GM23338 (cell line): Measurements from ENCODE around the gene SYNDIG1. TPM values are rescaled to one million over a fixed set of nuclear protein-coding genes. Genes with fewer than 3 reads are reported as not detected.

ENCODE experiments used
- ATAC-seq: fragments of 200-7000 bp; cut with Tn5 transposase; 3 replicates; pipeline ENCODE4 v1.9.1; 2020
- DNase-seq: peaks from one replicate; pipeline ENCODE4 v3.0.0-alpha.2; 2015; ENCODE audit warnings: low spot score
- H2AFZ ChIP-seq: fragments of 200-600 bp; sonication (generic); 2 replicates; pipeline ENCODE4 v1.8.0; 2016; ENCODE audit warnings: antibody characterized with exemption, mild to moderate bottlenecking, moderate library complexity
- H3F3A ChIP-seq: fragments of 200-600 bp; sonication (generic); replicated peaks from 2 replicates; pipeline ENCODE4 v1.8.0; 2017; ENCODE audit warnings: antibody characterized with exemption, mixed run types, low read depth
- H3K27ac ChIP-seq: fragments of 200-600 bp; sonication (generic); 2 replicates; pipeline ENCODE4 v1.6.1; 2016; ENCODE audit warnings: low read depth
- H3K27me3 ChIP-seq: fragments of 200-600 bp; sonication (generic); 2 replicates; pipeline ENCODE4 v1.8.0; 2016; ENCODE audit warnings: mild to moderate bottlenecking, mixed run types, moderate library complexity; ENCODE audit not compliant: insufficient read depth
- H3K36me3 ChIP-seq: fragments of 200-600 bp; sonication (generic); 2 replicates; pipeline ENCODE4 v1.8.0; 2016; ENCODE audit warnings: mild to moderate bottlenecking; ENCODE audit not compliant: insufficient read depth
- H3K4me1 ChIP-seq: fragments of 200-600 bp; sonication (generic); 2 replicates; pipeline ENCODE4 v1.8.0; 2016; ENCODE audit warnings: mild to moderate bottlenecking, moderate library complexity; ENCODE audit not compliant: insufficient read depth
- H3K4me2 ChIP-seq: fragments of 200-600 bp; sonication (generic); 2 replicates; pipeline ENCODE4 v1.7.1; 2017; ENCODE audit warnings: mixed run types
- H3K4me3 ChIP-seq: fragments of 200-600 bp; sonication (generic); 2 replicates; pipeline ENCODE4 v1.6.1; 2016; ENCODE audit warnings: mixed run types
- H3K79me2 ChIP-seq: fragments of 200-600 bp; sonication (generic); replicated peaks from 2 replicates; pipeline ENCODE4 v1.8.0; 2017; ENCODE audit warnings: mild to moderate bottlenecking; ENCODE audit not compliant: insufficient read depth
- H3K9me2 ChIP-seq: fragments of 200-600 bp; sonication (generic); 2 replicates; pipeline ENCODE4 v1.8.0; 2017; ENCODE audit not compliant: insufficient read depth
- H4K20me1 ChIP-seq: fragments of 200-600 bp; sonication (generic); replicated peaks from 2 replicates; pipeline ENCODE4 v1.8.0; 2017; ENCODE audit warnings: mild to moderate bottlenecking; ENCODE audit not compliant: insufficient read depth
- H3K27ac Mint-ChIP-seq: 2 replicates; pipeline ENCODE4 v1.8.0; 2020; ENCODE audit warnings: inconsistent platforms, mild to moderate bottlenecking, moderate library complexity, mixed read lengths
- H3K27me3 Mint-ChIP-seq: 3 replicates; pipeline ENCODE4 v1.8.0; 2022; ENCODE audit warnings: low read depth, mild to moderate bottlenecking, moderate library complexity, mixed read lengths, inconsistent platforms; ENCODE audit not compliant: insufficient read depth, poor library complexity
- H3K36me3 Mint-ChIP-seq: 3 replicates; pipeline ENCODE4 v1.8.0; 2021; ENCODE audit warnings: low read depth, mild to moderate bottlenecking, inconsistent platforms, moderate library complexity, mixed read lengths
- H3K4me1 Mint-ChIP-seq: 3 replicates; pipeline ENCODE4 v1.8.0; 2020; ENCODE audit warnings: mild to moderate bottlenecking, inconsistent platforms, mixed read lengths
- H3K4me3 Mint-ChIP-seq: 3 replicates; pipeline ENCODE4 v1.8.0; 2021; ENCODE audit warnings: moderate library complexity, mild to moderate bottlenecking, inconsistent platforms, mixed read lengths
- H3K9me3 Mint-ChIP-seq: 3 replicates; pipeline ENCODE4 v1.8.0; 2020; ENCODE audit warnings: moderate library complexity, mild to moderate bottlenecking, inconsistent platforms, mixed read lengths
- EZH2 ChIP-seq: fragments of 200-600 bp; sonication (generic); IDR thresholded peaks from one replicate; pipeline ENCODE4 v1.8.0; 2017; ENCODE audit warnings: antibody characterized with exemption, mild to moderate bottlenecking, low read depth; ENCODE audit not compliant: unreplicated experiment
- POLR2AphosphoS5 ChIP-seq: IDR thresholded peaks from 2 replicates; pipeline ENCODE4 v1.6.1; 2016; ENCODE audit warnings: antibody characterized with exemption, low read depth
- STAT1 ChIP-seq: IDR thresholded peaks from one replicate; pipeline ENCODE4 v1.6.1; 2016; ENCODE audit warnings: antibody characterized with exemption; ENCODE audit not compliant: unreplicated experiment
- ZNF331 ChIP-seq: fragments of 250-450 bp; sonication (Bioruptor Pico); IDR thresholded peaks from 2 replicates; pipeline ENCODE4 v1.5.0; 2020; ENCODE audit warnings: low read depth, mild to moderate bottlenecking, moderate library complexity
- polyA plus RNA-seq: library from polyadenylated mRNA; unstranded; fragments of >200 nt; fragmentation: Nextera tagmentation; extraction: Ambion mirVana; gene quantifications from 2 replicates; pipeline ENCODE4 v1.2.1, GENCODE V29; 2016
- total RNA-seq: library from RNA; depleted of rRNA; stranded (reverse); fragments of >200 nt; shearing (Covaris generic); gene quantifications from 2 replicates; pipeline ENCODE4 v1.2.3, GENCODE V29; 2014
- TF ChIP-seq, protein P1 (sequence below): fragments of 250-450 bp; sonication (Bioruptor Pico); IDR thresholded peaks from 2 replicates; pipeline ENCODE4 v1.5.0; 2020; ENCODE audit warnings: mild to moderate bottlenecking, moderate library complexity

The SYNDIG1 gene
- total and polyA plus RNA-seq, 2 experiments from 2014 or later, result 2.8 to 4.8 TPM

DNA sequence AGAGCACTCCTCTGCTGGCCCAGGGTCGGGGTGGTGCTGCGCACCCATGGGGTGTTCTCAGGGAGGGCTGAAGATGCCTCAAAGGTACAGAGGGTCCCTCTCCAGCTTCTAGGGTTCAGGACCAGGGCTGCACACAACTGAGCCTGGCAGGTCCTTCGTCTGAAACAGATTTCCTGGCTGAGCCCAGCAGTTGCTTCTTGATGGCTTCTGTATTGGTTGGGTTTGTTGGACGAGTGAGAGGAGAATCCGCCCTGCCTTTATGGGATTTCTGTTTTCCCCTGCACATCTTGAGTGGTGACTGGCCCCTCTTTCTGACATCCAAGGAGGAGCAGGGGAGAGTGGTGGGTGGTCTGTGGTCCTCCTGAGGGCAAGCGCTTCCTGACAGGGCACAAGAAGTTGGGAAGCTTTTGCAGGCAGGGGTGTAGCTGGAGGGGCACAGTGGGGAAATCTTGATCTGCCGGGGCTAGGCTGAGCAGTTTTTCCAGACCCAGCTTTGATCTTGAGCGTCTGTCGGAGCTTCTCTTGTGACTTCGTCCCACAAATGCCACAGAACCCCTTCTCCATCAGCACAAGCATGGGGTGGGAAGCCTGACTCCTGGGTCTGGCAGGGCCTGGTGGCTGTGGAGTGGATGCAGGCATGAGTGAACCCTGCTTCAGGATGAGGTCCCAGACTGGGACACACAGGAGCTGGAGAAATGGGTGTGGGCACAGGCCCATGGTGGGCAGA, 116.5 kb downstream of the SYNDIG1 start (continued):
- TF ChIP-seq, protein P1, sequence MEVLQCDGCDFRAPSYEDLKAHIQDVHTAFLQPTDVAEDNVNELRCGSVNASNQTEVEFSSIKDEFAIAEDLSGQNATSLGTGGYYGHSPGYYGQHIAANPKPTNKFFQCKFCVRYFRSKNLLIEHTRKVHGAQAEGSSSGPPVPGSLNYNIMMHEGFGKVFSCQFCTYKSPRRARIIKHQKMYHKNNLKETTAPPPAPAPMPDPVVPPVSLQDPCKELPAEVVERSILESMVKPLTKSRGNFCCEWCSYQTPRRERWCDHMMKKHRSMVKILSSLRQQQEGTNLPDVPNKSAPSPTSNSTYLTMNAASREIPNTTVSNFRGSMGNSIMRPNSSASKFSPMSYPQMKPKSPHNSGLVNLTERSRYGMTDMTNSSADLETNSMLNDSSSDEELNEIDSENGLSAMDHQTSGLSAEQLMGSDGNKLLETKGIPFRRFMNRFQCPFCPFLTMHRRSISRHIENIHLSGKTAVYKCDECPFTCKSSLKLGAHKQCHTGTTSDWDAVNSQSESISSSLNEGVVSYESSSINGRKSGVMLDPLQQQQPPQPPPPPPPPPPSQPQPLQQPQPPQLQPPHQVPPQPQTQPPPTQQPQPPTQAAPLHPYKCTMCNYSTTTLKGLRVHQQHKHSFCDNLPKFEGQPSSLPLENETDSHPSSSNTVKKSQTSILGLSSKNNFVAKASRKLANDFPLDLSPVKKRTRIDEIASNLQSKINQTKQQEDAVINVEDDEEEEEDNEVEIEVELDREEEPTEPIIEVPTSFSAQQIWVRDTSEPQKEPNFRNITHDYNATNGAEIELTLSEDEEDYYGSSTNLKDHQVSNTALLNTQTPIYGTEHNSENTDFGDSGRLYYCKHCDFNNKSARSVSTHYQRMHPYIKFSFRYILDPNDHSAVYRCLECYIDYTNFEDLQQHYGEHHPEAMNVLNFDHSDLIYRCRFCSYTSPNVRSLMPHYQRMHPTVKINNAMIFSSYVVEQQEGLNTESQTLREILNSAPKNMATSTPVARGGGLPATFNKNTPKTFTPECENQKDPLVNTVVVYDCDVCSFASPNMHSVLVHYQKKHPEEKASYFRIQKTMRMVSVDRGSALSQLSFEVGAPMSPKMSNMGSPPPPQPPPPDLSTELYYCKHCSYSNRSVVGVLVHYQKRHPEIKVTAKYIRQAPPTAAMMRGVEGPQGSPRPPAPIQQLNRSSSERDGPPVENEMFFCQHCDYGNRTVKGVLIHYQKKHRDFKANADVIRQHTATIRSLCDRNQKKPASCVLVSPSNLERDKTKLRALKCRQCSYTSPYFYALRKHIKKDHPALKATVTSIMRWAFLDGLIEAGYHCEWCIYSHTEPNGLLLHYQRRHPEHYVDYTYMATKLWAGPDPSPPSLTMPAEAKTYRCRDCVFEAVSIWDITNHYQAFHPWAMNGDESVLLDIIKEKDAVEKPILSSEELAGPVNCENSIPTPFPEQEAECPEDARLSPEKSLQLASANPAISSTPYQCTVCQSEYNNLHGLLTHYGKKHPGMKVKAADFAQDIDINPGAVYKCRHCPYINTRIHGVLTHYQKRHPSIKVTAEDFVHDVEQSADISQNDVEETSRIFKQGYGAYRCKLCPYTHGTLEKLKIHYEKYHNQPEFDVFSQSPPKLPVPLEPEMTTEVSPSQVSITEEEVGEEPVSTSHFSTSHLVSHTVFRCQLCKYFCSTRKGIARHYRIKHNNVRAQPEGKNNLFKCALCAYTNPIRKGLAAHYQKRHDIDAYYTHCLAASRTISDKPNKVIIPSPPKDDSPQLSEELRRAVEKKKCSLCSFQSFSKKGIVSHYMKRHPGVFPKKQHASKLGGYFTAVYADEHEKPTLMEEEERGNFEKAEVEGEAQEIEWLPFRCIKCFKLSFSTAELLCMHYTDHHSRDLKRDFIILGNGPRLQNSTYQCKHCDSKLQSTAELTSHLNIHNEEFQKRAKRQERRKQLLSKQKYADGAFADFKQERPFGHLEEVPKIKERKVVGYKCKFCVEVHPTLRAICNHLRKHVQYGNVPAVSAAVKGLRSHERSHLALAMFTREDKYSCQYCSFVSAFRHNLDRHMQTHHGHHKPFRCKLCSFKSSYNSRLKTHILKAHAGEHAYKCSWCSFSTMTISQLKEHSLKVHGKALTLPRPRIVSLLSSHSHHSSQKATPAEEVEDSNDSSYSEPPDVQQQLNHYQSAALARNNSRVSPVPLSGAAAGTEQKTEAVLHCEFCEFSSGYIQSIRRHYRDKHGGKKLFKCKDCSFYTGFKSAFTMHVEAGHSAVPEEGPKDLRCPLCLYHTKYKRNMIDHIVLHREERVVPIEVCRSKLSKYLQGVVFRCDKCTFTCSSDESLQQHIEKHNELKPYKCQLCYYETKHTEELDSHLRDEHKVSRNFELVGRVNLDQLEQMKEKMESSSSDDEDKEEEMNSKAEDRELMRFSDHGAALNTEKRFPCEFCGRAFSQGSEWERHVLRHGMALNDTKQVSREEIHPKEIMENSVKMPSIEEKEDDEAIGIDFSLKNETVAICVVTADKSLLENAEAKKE, result no peak
- TF ChIP-seq EZH2, result no peak

GRCh38 chr20:24586523-24586840, 117.1 kb downstream of the SYNDIG1 start:
- no peak overlapping the region for H3K4me2 ChIP-seq
- Mint-ChIP-seq H3K4me3 (no peak overlapping the region), H3K4me1 (peaks cover 5% of the 10 kb centered on the region), H3K36me3 (no peaks in the 10 kb centered on the region; the same call in 2 of the 3 replicates), H3K9me3 (no peaks in the 10 kb centered on the region), H3K27me3 (peaks cover 12% of the 10 kb centered on the region), H3K27ac (no peak overlapping the region)
- H2AFZ ChIP-seq, result no peak overlapping the region
- no peak for ATAC-seq
- no peaks in the 10 kb centered on the region for H3K4me1 ChIP-seq
- no peaks in the 10 kb centered on the region for H3K27me3 ChIP-seq
- no peak for DNase-seq
- no peaks in the 10 kb centered on the region for H3K9me2 ChIP-seq
- no peaks in the 10 kb centered on the region for H3K79me2 ChIP-seq
- H3F3A ChIP-seq, result no peaks in the 10 kb centered on the region
- no peaks in the 10 kb centered on the region for H3K36me3 ChIP-seq
- no peaks in the 10 kb centered on the region for H4K20me1 ChIP-seq
- H3K27ac ChIP-seq, result no peak overlapping the region
- TF ChIP-seq ZNF331 (CRISPR knock-in tag) (no peak), POLR2AphosphoS5 (no peak), STAT1 (no peak)
- TF ChIP-seq, protein P1, result no peak
- H3K4me3 ChIP-seq, result no peak overlapping the region
